ENCODE data around the gene BCAT1.

DNA sequence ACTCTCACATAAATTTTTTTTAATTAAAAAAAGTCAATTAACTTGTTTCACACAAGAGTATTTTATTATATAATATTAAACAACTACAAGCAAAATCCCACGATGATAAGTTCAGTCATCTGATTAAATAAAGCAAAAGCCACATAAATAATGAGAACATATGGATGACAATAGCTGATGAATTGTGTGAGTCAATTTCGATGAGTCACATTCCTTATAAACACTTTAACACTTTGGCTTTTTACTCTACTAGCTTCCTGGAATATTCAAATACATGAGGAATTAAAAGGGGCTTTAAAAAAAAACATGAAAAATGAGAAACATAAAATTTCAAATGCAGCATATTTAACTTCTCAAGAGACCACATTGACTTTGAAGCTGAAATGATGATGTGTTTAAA is 95.3 kb downstream of the BCAT1 start:
- TF ChIP-seq, protein P1, sequence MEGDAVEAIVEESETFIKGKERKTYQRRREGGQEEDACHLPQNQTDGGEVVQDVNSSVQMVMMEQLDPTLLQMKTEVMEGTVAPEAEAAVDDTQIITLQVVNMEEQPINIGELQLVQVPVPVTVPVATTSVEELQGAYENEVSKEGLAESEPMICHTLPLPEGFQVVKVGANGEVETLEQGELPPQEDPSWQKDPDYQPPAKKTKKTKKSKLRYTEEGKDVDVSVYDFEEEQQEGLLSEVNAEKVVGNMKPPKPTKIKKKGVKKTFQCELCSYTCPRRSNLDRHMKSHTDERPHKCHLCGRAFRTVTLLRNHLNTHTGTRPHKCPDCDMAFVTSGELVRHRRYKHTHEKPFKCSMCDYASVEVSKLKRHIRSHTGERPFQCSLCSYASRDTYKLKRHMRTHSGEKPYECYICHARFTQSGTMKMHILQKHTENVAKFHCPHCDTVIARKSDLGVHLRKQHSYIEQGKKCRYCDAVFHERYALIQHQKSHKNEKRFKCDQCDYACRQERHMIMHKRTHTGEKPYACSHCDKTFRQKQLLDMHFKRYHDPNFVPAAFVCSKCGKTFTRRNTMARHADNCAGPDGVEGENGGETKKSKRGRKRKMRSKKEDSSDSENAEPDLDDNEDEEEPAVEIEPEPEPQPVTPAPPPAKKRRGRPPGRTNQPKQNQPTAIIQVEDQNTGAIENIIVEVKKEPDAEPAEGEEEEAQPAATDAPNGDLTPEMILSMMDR (IDR thresholded peaks at IDR 0.05; ENCODE audit: extremely low read depth in 1 of 2, insufficient read depth in 1 of 2, low read depth in 1 of 2, low read length in 2 of 2) = no peak
- TF ChIP-seq EZH2 (IDR thresholded peaks at IDR 0.05; ENCODE audit: borderline replicate concordance, low read depth, low read length, severe bottlenecking) = no peak
- TF ChIP-seq POLR2AphosphoS5 (IDR thresholded peaks at IDR 0.05; ENCODE audit: insufficient read depth, low read depth, low read length) = no peak
- TF ChIP-seq, protein P2, sequence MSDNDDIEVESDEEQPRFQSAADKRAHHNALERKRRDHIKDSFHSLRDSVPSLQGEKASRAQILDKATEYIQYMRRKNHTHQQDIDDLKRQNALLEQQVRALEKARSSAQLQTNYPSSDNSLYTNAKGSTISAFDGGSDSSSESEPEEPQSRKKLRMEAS (IDR thresholded peaks at IDR 0.05; ENCODE audit: insufficient read depth, insufficient read length) = no peak
- TF ChIP-seq POLR2A (IDR thresholded peaks at IDR 0.05; ENCODE audit: low read depth, low read length) = no peak
- TF ChIP-seq JUN (IDR thresholded peaks at IDR 0.05; ENCODE audit: borderline replicate concordance, insufficient read depth, insufficient read length, low read depth) = peak; percentile 97
- TF ChIP-seq MYC (IDR thresholded peaks at IDR 0.05; ENCODE audit: low read depth, low read length) = no peak
- TF ChIP-seq GATA2 (IDR thresholded peaks at IDR 0.05; ENCODE audit: insufficient read depth, insufficient read length, low read depth, low read length) = no peak
